HG03521 (cell line): ENCODE measurements around the gene SPDYE2.
"Not testable (repeated sequence)": the region's sequence is repeated elsewhere in the genome, so short reads cannot be mapped to it uniquely, and the experiment has no call there.

Experiments
- ATAC-seq: cut with Tn5 transposase; IDR thresholded peaks from one replicate; pipeline ENCODE4 v1.9.1; 2021; ENCODE audit warnings: mild to moderate bottlenecking, moderate library complexity; ENCODE audit not compliant: unreplicated experiment

SPDYE2 gene

DNA sequence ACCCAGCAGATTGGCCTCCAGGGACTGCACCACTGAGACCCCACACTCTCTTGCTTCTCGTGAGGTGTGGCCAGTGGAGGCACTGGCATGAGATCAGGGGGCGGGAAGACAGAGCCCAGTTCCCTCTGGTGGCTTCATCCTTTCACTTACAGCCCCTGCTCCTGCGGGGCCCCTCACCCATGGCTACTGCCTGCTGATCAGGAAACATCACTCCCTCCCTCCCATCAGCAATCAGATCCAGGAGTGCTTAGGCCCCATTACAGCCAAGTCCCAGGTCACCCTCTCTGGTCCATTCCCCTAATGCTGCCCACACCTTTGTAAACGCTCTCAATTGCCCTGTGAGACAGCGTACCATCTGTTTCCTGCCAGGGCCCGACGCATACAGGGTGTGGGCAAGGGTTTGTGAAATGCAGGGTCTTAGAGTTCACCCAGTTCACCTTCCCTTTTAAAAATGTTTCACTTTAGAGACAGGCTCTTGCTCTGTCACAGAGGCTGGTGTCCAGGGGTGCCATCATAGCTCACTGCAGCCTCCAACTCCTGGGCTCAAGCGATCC lies 15.9 kb upstream of the SPDYE2 start:
- not testable (repeated sequence) for ATAC-seq

DNA sequence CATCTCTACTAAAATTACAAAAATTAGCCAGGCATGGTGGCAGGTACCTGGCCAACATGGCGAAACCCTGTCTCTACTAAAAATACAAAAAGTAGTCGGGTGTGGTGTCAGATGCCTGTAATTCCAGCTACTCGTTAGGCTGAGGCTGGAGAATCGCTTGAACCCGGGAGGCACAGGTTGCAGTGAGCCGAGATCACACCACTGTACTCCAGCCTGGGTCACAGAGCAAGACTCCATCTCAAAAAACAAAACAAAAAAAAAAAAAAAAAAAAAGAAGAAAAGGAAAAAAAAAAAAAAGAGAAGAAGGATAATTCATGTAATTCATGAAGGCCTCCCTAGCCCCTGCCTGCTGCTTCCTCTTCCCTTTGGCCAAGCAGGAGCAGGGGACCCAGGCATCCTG lies 10.4 kb upstream of the SPDYE2 start:
- not testable (repeated sequence) for ATAC-seq

DNA sequence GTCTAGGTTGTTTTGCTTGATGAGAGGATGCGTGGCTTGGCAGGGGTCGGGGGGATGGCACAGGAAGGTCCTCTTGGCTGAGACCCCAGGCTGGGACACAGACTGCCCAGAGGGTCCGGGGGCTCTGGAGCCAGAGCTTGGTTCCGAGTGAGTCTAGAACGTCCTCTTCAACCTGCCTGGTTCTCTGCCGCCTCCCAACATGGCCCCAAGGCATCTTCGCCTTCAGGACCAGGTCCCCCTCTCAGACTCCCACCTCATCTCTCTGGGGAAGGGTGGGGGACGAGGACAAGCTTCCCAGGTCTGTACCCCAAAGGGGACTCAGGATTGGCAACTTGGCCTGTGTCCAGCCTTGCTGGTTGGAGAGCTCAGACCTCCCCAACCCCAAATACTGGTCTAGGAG lies 8.9 kb upstream of the SPDYE2 start:
- not testable (repeated sequence) for ATAC-seq

- not testable (repeated sequence) for ATAC-seq
These were observed 8.3 kb upstream of the SPDYE2 start for GRCh38 chr7:102542771-102543170.

- ATAC-seq = not testable (repeated sequence)
These were observed 7.4 kb upstream of the SPDYE2 start, which contains the start of gene UPK3BL2 for GRCh38 chr7:102543596-102543995. Gene UPK3BL2 (minus strand): TSS chr7:102543696. CDS start chr7:102543636, 60 bp downstream.

DNA sequence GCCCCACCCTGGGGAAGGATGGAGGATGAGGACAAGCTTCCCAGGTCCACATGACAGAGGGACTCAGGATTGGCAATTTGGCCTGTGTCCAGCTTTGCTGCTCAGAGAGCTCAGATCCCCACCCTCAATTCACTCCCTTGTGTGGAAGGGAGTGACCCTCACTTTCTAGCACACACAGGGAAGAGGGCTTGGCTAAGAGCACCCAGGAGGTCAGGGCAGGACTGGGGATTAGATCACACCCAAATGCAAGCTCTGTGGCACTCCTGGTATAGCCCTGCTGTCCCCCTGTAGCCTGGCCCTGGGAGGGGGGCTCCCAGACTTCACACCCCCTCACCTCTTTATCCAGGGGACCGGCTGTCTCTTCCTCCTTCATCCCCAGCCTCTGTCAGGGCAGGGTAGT lies 6.7 kb upstream of the SPDYE2 start:
- ATAC-seq = not testable (repeated sequence)

- not testable (repeated sequence) for ATAC-seq
These were observed 5.7 kb upstream of the SPDYE2 start for GRCh38 chr7:102545288-102545687.

DNA sequence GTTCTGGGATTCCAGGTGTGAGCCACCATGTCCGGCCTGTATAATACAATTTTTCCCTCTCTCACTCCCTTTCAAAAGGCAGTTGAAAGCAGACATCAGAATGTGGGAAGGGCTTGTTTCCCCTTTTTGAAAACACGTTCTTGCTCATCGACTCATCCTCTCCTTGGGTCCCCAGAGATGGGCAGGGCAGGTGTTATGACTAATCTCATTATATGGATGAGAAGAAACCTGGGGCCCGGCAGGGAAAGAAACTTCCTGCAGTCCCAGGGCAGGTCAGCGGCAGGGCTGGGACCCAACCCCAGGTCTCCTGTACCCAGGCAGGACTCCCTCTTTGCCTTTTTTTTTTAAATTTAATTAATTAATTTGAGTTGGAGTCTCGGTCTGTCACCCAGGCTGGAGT lies 4.7 kb upstream of the SPDYE2 start:
- ATAC-seq = peak; percentile 58

DNA sequence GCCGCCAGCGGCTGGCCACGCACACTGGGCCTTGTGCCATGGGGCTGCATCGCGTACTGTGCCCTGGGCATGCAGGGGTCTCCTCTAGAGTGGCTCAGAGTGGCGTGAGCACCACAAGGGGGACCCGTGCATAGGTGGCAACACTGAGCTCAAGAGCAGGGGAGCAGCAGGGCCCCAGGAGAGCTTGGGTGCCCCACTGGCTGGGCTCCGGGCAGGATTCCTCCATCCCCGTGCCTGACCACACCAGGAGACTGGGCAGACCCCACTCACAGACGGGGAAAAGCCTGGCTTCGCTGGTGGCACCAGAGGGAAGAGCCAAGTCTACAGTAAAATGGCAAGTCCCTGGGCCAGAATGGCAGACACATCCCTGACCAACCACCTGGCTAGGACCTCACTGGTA lies 17.6 kb downstream of the SPDYE2 start:
- not testable (repeated sequence) for ATAC-seq

DNA sequence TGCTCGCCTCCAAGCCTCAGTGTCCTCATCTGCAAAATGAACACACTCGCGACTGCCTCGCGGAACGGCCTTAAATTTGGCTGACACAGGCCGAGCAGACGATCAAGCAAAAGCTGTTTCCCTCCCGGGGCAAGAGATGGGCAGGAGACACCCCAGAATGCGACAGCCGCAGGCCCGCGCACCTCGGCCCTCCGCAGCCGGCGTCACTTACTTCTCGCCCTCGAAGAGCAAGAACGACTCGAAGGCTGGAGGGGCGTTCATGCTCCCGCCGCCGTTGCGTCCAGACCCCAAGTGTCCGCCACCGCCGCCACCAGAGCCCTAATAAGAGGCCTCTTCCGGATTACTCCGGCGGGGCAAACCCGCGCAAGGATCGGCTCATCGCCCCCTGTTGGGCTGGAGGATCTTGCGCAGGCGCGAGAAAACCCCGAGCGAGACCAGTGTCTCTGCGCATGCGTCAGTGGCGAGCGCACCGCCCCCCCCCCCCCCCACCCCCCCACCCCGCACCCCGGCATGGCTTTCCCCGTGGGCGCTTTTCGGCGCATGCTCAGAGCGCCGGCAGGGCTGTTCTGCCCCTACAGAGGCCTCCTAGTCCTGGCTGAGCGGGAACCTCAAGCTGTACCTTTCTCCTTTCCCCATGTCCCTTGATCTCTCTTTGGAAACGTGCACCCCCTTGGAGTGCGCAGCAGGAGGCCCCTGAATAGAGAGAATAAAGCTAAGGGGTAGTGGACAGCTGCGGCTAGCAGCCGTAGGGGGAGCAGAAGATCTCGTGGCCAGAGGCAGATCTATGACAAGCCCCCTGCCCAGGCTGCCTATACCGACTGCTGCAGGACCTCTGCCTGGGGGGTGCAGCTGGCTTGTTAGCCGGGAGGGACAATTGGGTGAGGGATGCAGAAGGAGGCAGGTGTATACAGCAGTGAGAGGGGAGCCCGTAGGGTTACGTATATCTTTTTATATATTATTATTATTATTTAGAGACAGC lies 21.5 kb downstream of the SPDYE2 start, which contains the start of gene POLR2J3:
TSS of gene POLR2J3 (minus strand) at position 323 of the 979 bp plus-strand sequence. CDS start at position 261, 62 bp downstream.
- ATAC-seq = peak; percentile 94

DNA sequence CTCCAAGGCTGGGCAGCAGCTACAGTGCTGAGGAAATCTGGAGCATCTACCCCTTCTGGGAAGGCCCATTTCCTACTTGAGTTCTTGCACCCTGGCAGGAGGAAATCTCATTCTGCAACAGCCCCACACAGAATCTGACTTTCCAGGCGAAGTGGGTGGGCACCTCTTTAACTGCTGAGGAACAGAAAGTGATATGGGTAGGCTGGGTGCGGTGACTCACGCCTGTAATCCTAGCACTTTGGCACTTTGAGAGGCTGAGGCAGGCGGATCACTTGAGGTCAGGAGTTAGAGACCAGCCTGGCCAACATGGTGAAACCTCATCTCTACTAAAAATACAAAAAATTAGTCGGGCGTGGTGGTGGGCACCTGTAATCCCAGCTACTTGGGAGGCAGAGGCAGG lies 23.6 kb downstream of the SPDYE2 start:
- ATAC-seq = not testable (repeated sequence)

GRCh38 chr7:102576363-102576762 lies 25.3 kb downstream of the SPDYE2 start:
- not testable (repeated sequence) for ATAC-seq

- ATAC-seq = not testable (repeated sequence)
These were observed 26.6 kb downstream of the SPDYE2 start for GRCh38 chr7:102577315-102578240.

DNA sequence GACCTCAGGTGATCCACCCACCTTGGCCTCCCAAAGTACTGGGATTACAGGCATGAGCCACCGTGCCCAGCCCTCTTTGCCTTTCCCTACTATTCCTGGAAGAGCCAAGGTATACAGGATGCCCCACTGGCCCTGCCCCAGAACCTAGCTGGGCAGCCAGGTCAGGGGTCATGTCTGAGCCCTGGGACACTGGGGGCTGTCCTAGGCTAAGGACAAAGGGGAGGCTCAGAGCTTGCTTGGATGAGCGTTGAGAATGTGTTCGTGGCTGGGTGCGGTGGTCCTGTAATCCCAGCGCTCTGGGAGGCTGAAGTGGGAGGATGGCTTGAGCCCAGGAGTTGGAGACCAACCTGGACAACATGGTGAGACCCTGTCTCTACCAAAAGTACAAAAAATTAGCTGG lies 27.5 kb downstream of the SPDYE2 start:
- ATAC-seq = not testable (repeated sequence)

- ATAC-seq = not testable (repeated sequence)
These were observed 30.7 kb downstream of the SPDYE2 start for GRCh38 chr7:102581722-102582121.

DNA sequence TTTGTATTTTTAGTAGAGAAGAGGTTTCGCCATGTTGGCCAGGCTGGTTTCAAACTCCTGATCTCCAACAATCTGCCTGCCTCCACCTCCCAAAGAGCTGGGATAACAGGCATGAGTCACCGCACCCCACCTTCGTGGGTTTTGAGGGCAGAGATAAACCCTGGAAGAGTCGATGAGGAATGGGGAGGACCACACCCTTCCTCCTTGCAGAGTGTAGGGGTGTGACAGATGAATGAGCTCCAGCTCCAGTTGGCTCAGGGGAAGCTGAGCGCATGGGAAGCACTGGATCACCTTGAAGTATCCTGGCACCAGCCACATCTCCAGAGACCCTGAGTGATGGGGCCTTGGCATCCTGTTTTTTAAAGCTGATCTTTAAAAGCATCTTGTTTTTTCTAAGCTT lies 32.5 kb downstream of the SPDYE2 start:
- not testable (repeated sequence) for ATAC-seq

GRCh38 chr7:102589857-102590256 lies 38.8 kb downstream of the SPDYE2 start:
- ATAC-seq = peak; percentile 41

GRCh38 chr7:102592477-102593019 lies 41.5 kb downstream of the SPDYE2 start:
- peak; percentile 36 for ATAC-seq

- ATAC-seq = peak; percentile 64
These were observed 42.8 kb downstream of the SPDYE2 start for GRCh38 chr7:102593637-102594334.

- ATAC-seq = not testable (repeated sequence)
These were observed 45.0 kb downstream of the SPDYE2 start for GRCh38 chr7:102596036-102596435.
